MM.1S (cell line): ENCODE data around the gene PSEN1.

Experiments
- DNase-seq: peaks from one replicate; pipeline ENCODE4 v3.0.0-alpha.2; 2015
- H2AFZ ChIP-seq: fragments of 300-600 bp; sonication (generic); 2 replicates; pipeline ENCODE4 v1.6.0; 2016; ENCODE audit warnings: antibody characterized with exemption, low read length
- H3F3A ChIP-seq: fragments of 300-600 bp; sonication (generic); 2 replicates; pipeline ENCODE4 v1.6.1; 2016; ENCODE audit warnings: mild to moderate bottlenecking, antibody characterized with exemption, low read length, moderate library complexity, mixed read lengths; ENCODE audit not compliant: insufficient read depth
- H3K27ac ChIP-seq: fragments of 300-600 bp; sonication (generic); 2 replicates; pipeline ENCODE4 v1.5.1; 2016; ENCODE audit warnings: mild to moderate bottlenecking, low read length
- H3K27me3 ChIP-seq: fragments of 300-600 bp; sonication (generic); replicated peaks from 2 replicates; pipeline ENCODE4 v1.6.0; 2016; ENCODE audit warnings: low read length; ENCODE audit not compliant: insufficient read depth
- H3K36me3 ChIP-seq: fragments of 300-600 bp; sonication (generic); replicated peaks from 2 replicates; pipeline ENCODE4 v1.6.1; 2016; ENCODE audit warnings: mild to moderate bottlenecking, low read length, mixed read lengths; ENCODE audit not compliant: insufficient read depth
- H3K4me1 ChIP-seq: fragments of 300-600 bp; sonication (generic); 2 replicates; pipeline ENCODE4 v1.6.1; 2016; ENCODE audit warnings: low read length, mixed read lengths
- H3K4me2 ChIP-seq: fragments of 300-600 bp; sonication (generic); 2 replicates; pipeline ENCODE4 v1.6.0; 2016; ENCODE audit warnings: low read depth, low read length
- H3K4me3 ChIP-seq: fragments of 300-600 bp; sonication (generic); 2 replicates; pipeline ENCODE4 v1.5.1; 2016; ENCODE audit warnings: low read length, mixed read lengths
- H3K79me2 ChIP-seq: fragments of 300-600 bp; sonication (generic); 2 replicates; pipeline ENCODE4 v1.6.1; 2016; ENCODE audit warnings: mixed run types, low read length, mixed read lengths
- H3K9ac ChIP-seq: fragments of 300-600 bp; sonication (generic); 2 replicates; pipeline ENCODE4 v1.6.1; 2016; ENCODE audit warnings: low read length, mixed read lengths
- H3K9me2 ChIP-seq: fragments of 300-600 bp; sonication (generic); replicated peaks from 2 replicates; pipeline ENCODE4 v1.6.1; 2016; ENCODE audit warnings: mild to moderate bottlenecking, low read length, mixed read lengths; ENCODE audit not compliant: insufficient read depth
- H3K9me3 ChIP-seq: fragments of 300-600 bp; sonication (generic); replicated peaks from 2 replicates; pipeline ENCODE4 v1.6.1; 2016; ENCODE audit warnings: mild to moderate bottlenecking, low read length, mixed read lengths; ENCODE audit not compliant: insufficient read depth
- H4K20me1 ChIP-seq: fragments of 300-600 bp; sonication (generic); 2 replicates; pipeline ENCODE4 v1.6.1; 2016; ENCODE audit warnings: mild to moderate bottlenecking, low read length, moderate library complexity, mixed read lengths; ENCODE audit not compliant: insufficient read depth
- CTCF ChIP-seq: fragments of 300-600 bp; sonication (generic); IDR thresholded peaks from 2 replicates; pipeline ENCODE4 v1.5.1; 2016; ENCODE audit warnings: antibody characterized with exemption, low read length, mixed read lengths
- EZH2 ChIP-seq: fragments of 300-600 bp; sonication (generic); optimal IDR thresholded peaks from 2 replicates; pipeline ENCODE3; 2017; ENCODE audit warnings: low read depth, mild to moderate bottlenecking, antibody characterized with exemption, low read length, mixed read lengths
- EZH2phosphoT487 ChIP-seq: fragments of 300-600 bp; sonication (generic); IDR thresholded peaks from 2 replicates; pipeline ENCODE4 v1.6.1; 2018; ENCODE audit warnings: antibody characterized with exemption, low read length

Gene PSEN1

GRCh38 chr14:73245480-73246325 lies 109.4 kb downstream of the PSEN1 start:
- H3K36me3 ChIP-seq = no peaks in the 10 kb centered on the region
- H3K27me3 ChIP-seq = no peaks in the 10 kb centered on the region
- H3K4me2 ChIP-seq = peak overlapping the region; percentile 32; the same call in 1 of the 2 replicates
- H3F3A ChIP-seq = no peaks in the 10 kb centered on the region
- H4K20me1 ChIP-seq = no peaks in the 10 kb centered on the region
- DNase-seq = no peak
- no peaks in the 10 kb centered on the region for H3K4me1 ChIP-seq
- H3K4me3 ChIP-seq = peak overlapping the region; percentile 37
- H3K27ac ChIP-seq = no peak overlapping the region
- H3K9me3 ChIP-seq = no peaks in the 10 kb centered on the region
- TF ChIP-seq EZH2phosphoT487 (no peak), CTCF (no peak), EZH2 (no peak)
- no peak overlapping the region for H3K9ac ChIP-seq
- peak overlapping the region; percentile 53; the same call in 1 of the 2 replicates for H2AFZ ChIP-seq
- no peaks in the 10 kb centered on the region for H3K9me2 ChIP-seq
- no peaks in the 10 kb centered on the region for H3K79me2 ChIP-seq

- Histone ChIP-seq H3K79me2 (no peaks in the 10 kb centered on the region), H3K4me2 (peak overlapping the region; percentile 32; the same call in 1 of the 2 replicates), H3F3A (no peaks in the 10 kb centered on the region), H3K9me2 (no peaks in the 10 kb centered on the region), H3K4me1 (no peaks in the 10 kb centered on the region), H3K9me3 (no peaks in the 10 kb centered on the region), H3K27ac (no peak overlapping the region), H3K4me3 (no peak overlapping the region), H4K20me1 (no peaks in the 10 kb centered on the region), H3K9ac (no peak overlapping the region), H2AFZ (no peak overlapping the region), H3K27me3 (no peaks in the 10 kb centered on the region), H3K36me3 (no peaks in the 10 kb centered on the region)
- TF ChIP-seq EZH2 (no peak), CTCF (no peak), EZH2phosphoT487 (no peak)
- no peak for DNase-seq
Measured at GRCh38 chr14:73246387-73247150, 110.3 kb downstream of the PSEN1 start.

- Histone ChIP-seq H3K4me3 (no peak overlapping the region), H3K9me2 (no peaks in the 10 kb centered on the region), H3K4me1 (no peaks in the 10 kb centered on the region), H3K27me3 (no peaks in the 10 kb centered on the region), H3K9ac (no peak overlapping the region), H3K27ac (no peak overlapping the region), H3F3A (no peaks in the 10 kb centered on the region), H3K79me2 (no peaks in the 10 kb centered on the region), H3K9me3 (no peaks in the 10 kb centered on the region), H2AFZ (no peak overlapping the region), H3K36me3 (no peaks in the 10 kb centered on the region), H3K4me2 (no peak overlapping the region), H4K20me1 (no peaks in the 10 kb centered on the region)
- DNase-seq = no peak
- TF ChIP-seq EZH2phosphoT487 = no peak
- TF ChIP-seq EZH2 = no peak
- TF ChIP-seq CTCF = no peak
Measured at GRCh38 chr14:73248108-73248868, 112.0 kb downstream of the PSEN1 start.
